Left colon (tissue), 2 donors: ENCODE results near the gene CPSF4L. TPM values are rescaled to one million over a fixed set of nuclear protein-coding genes. Genes with fewer than 3 reads are reported as not detected.

ENCODE experiments used
- ATAC-seq: fragments of 200-7000 bp; cut with Tn5 transposase; one replicate; pipeline ENCODE4 v1.9.1; 2020; ENCODE audit warnings: mild to moderate bottlenecking, moderate library complexity
- DNase-seq, 2 donors: peaks; one replicate each; pipeline ENCODE4 v3.0.0-alpha.2; 2020
- intact Hi-C, 2 donors: fragments of 100-400 bp; cut with DNase I in 1 of 2; cut with micrococcal nuclease in 1 of 2; formaldehyde crosslinking; loops; one replicate each; pipeline versions ENCODE4 v1.11.2 to v1.14.0; 2022; cut with DNase I, micrococcal nuclease
- total RNA-seq, 2 donors: library from RNA; stranded (reverse); fragmentation: NEBNext Ultra II Directional; extraction: Animal tissue kit (Norgen Biotek cat#: 25700); gene quantifications; one replicate each; pipeline ENCODE4 v1.2.1, GENCODE V29; 2021
- donor health status: DM: no; HTN: no; CAD: no.
- donor health status: DM: yes; HTN: yes; CAD: no.

Gene CPSF4L
- total RNA-seq, 2 donors from 2014 or later, result 0.20 TPM; not detected in 1

- intact Hi-C loops, result no loop called here
- DNase-seq (no peak), ATAC-seq (no peak)
These were observed 10.6 kb downstream of the CPSF4L start for GRCh38 chr17:73250851-73251640.

- intact Hi-C loops, result loop anchor here in 1 of 2 donors (10.0 kb wide), 1 partner anchor 525 kb away; no protein-coding TSS in a partner anchor
- DNase-seq (no peak), ATAC-seq (peak; percentile 67)
These were observed 12.0 kb downstream of the CPSF4L start for GRCh38 chr17:73249700-73250099.

GRCh38 chr17:73248532-73248931, 13.1 kb downstream of the CPSF4L start:
- DNase-seq (no peak), ATAC-seq (no peak)
- intact Hi-C loops, result loop anchor here in 1 of 2 donors (10.0 kb wide), 1 partner anchor 524 kb away; no protein-coding TSS in a partner anchor

- DNase-seq (no peak), ATAC-seq (peak; percentile 32)
- intact Hi-C loops, result loop anchor here in 1 of 2 donors (10.0 kb wide), 1 partner anchor 523 kb away; no protein-coding TSS in a partner anchor
These were observed 14.0 kb downstream of the CPSF4L start for GRCh38 chr17:73247726-73248125.

GRCh38 chr17:73240561-73240960, 21.1 kb downstream of the CPSF4L start:
- ATAC-seq (peak; percentile 54), DNase-seq (no peak)
- intact Hi-C loops, result loop anchor here in 1 of 2 donors (10.0 kb wide), 1 partner anchor 516 kb away; no protein-coding TSS in a partner anchor

GRCh38 chr17:73237714-73238113, 24.0 kb downstream of the CPSF4L start:
- intact Hi-C loops, result no loop called here
- DNase-seq (no peak), ATAC-seq (no peak)

- ATAC-seq (peak; percentile 32), DNase-seq (peak in 1 of 2 donors; percentile 68)
- intact Hi-C loops, result loop anchor here in 1 of 2 donors (5.0 kb wide), 1 partner anchor 42 kb away; the partner anchor contains the start of gene COG1
These were observed 26.9 kb downstream of the CPSF4L start for GRCh38 chr17:73234736-73235135.

- intact Hi-C loops, result loop anchor here in 1 of 2 donors (5.0 kb wide), 1 partner anchor 40 kb away; the partner anchor contains the start of gene COG1
- ATAC-seq (peak; percentile 46), DNase-seq (peak in 1 of 2 donors; percentile 40)
These were observed 28.9 kb downstream of the CPSF4L start for GRCh38 chr17:73232587-73233373.

- intact Hi-C loops, result loop anchor here in 1 of 2 donors (5.0 kb wide), 1 partner anchor 40 kb away; the partner anchor contains the start of gene COG1
- DNase-seq (peak; percentile 96), ATAC-seq (peak; percentile 92)
These were observed 29.7 kb downstream of the CPSF4L start for GRCh38 chr17:73231841-73232586.

- DNase-seq (no peak), ATAC-seq (no peak)
- intact Hi-C loops, result loop anchor here in 1 of 2 donors (5.0 kb wide), 1 partner anchor 39 kb away; the partner anchor contains the start of gene COG1
These were observed 30.3 kb downstream of the CPSF4L start for GRCh38 chr17:73231395-73231794.

GRCh38 chr17:73230088-73230487, 31.6 kb downstream of the CPSF4L start:
- ATAC-seq (no peak), DNase-seq (no peak)
- intact Hi-C loops, result loop anchor here in 1 of 2 donors (5.0 kb wide), 1 partner anchor 38 kb away; the partner anchor contains the start of gene COG1

GRCh38 chr17:73228748-73229236, 32.9 kb downstream of the CPSF4L start:
- intact Hi-C loops, result no loop called here
- DNase-seq (peak; percentile 47 to 67), ATAC-seq (peak; percentile 36)

GRCh38 chr17:73227944-73228343, 33.7 kb downstream of the CPSF4L start:
- DNase-seq, result no peak
- intact Hi-C loops, result no loop called here
- no peak for ATAC-seq

GRCh38 chr17:73227379-73227778, 34.3 kb downstream of the CPSF4L start:
- intact Hi-C loops, result no loop called here
- ATAC-seq, result no peak

GRCh38 chr17:73226556-73227172, 35.0 kb downstream of the CPSF4L start:
- no peak for DNase-seq
- no peak for ATAC-seq

More at GRCh38 chr17:73227379-73227778, 34.3 kb downstream of the CPSF4L start:
- DNase-seq, result no peak

GRCh38 chr17:73224663-73225305, 36.9 kb downstream of the CPSF4L start:
- no peak for ATAC-seq
- DNase-seq, result no peak
- intact Hi-C loops, result no loop called here

More at GRCh38 chr17:73226556-73227172, 35.0 kb downstream of the CPSF4L start:
- intact Hi-C loops, result no loop called here

GRCh38 chr17:73224237-73224636, 37.4 kb downstream of the CPSF4L start:
- intact Hi-C loops, result no loop called here
- DNase-seq, result no peak
- ATAC-seq, result no peak
